Activated T-helper 1 cell treated with Interleukin-2 at 50 U/mL for 16 hours (primary cell): ENCODE results near the gene WNT9A.

Source experiments
- DNase-seq: peaks from one replicate; pipeline ENCODE4 v3.0.0-alpha.2; 2020; ENCODE audit warnings: low read depth

Gene WNT9A

DNA sequence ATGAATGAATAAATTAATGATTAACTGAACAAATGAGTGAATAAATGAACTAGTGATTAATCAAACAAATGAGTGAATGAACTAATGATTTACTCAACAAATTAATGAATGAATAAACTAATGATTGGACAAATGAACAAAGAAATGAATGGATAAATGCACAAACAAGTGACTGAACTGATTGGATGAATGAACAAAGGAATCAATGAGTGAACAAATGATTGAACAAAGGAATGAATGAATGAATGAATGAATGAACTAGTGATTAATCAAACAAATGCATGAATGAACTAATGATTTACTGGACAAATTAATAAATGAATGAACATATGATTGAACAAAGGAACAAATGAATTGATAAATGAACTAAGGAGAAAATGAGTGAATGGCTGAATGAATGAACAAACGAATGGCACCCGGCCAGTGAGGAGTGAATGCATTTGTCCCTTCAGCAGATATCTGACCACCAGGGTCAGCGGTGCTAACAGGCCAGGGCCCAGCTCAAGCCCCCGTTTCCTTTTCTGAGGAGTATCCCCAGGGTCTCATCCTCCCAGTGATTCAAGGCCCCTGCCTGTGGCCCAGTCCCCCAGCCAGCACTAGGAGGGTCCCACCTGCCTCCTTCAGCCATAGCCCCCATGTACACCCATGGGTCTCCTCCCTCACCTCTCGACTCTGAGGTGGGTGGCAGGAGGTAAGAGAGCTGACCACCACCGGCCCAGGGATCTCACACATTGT, 49.9 kb downstream of the WNT9A start:
- DNase-seq = no peak

DNA sequence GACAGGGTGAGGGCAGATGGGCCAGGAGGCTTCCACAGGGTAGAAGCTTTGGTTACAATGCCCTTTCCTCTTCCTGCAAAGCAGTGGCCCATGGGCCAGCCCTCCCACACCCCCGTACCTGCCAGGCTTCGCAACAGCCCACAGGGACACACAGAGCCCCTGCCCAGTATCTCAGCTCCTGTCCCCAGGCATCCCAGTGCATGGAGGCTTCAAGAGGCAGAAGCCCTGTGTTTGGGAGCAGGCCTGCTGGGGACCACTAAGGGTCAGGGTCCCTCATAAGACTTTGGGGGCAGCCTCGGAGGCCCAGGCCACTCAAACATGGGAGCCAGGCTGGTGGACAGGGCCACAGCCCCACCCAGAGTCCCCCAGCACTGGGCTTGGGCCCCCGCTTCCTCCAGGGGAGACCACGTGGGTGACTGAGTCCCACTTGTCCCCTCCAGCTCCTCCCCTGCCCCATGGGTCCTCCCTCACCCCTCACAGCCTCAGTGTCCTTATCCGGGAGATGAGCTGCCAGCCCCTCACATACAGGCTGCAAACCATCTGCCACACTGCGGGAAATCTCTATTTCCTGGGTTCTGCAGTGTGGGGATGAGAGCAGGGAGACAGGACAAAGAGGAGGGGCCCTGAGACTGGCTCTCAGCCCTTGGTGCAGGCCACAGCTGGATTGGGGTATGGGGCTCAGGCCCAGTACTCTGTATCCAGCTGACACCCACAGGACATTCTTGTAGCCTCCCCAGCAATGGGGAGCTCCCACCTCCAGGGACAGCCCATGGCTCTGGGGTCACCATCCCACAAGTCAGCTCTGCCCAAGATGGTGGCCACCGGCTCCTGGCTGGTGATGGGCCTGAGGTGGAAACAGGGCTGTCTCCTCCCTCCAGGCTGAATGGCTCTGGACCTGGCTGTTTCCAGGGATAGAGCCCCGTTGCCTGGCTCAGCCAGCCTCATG, 50.7 kb downstream of the WNT9A start:
- DNase-seq = no peak

DNA sequence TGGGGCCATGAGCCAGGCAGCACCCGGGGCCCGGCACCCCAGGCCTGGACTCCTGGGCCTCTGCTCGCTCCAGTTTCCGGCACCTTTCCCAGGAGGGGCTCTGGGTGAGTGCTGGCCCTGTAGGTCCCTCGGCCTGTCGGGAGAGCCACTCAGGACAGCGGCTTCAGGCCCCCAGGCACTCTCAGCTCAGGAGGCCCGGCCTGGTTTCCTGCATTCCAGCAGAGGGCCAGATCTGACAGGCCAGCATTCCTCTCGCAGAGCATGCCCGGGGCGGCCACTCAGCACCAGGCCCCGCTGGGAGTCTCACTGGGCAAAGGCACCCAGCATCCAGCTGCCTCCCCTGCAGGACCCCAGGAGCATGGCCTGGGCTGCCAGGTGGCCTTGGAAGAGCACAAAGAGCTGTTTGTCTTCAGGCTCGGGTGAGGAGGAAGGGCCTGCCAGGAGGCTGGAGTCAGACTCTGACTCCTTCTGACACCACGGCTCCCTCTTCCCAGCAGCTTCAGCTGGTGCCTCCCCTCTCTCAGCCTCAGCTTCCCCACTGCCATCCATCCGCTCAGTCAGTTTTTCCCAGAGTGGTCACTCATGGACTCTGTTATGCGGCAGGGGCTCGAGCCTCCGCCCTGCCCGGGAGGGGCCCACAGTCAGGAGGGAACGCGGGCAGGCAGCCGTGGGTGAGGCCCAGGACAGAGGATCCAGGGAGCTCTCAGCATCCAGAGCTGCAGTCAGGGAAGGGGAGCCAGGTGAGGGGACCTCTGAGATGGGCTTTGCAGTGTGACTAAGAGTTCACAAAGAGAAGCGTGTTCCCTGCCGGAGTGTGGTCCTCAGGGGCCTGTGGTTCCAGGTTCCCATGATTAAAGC, 51.7 kb downstream of the WNT9A start:
- DNase-seq = no peak

DNA sequence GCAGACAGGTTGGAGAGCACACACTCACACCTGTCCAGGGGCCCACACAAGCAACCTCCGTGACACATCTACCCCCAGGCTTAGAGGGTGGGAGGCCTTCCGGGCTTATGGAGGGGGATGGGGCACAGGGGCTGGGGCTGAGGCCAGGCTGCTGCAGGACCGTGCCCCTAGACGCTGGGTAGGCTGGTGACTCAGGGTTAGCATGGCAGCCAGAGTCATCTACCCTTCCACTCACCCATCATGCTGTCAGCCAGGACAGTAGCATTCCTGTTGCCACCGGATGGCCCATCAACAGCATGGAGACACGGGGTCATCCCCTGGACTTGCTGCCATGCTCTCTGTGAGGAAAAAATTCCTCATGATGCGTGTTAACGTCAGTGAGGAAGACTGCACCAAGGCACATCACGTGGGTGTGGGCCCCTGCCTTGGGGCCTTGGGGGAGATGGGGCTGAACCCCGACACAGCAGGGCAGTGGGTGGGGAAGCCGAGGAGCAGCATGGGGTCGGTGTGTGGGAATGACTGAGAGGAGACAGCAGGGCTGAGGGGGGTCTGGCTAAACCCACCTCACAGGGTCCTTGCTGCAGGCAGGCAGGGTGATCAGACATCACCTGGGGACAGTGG, 52.8 kb downstream of the WNT9A start:
- no peak for DNase-seq

DNA sequence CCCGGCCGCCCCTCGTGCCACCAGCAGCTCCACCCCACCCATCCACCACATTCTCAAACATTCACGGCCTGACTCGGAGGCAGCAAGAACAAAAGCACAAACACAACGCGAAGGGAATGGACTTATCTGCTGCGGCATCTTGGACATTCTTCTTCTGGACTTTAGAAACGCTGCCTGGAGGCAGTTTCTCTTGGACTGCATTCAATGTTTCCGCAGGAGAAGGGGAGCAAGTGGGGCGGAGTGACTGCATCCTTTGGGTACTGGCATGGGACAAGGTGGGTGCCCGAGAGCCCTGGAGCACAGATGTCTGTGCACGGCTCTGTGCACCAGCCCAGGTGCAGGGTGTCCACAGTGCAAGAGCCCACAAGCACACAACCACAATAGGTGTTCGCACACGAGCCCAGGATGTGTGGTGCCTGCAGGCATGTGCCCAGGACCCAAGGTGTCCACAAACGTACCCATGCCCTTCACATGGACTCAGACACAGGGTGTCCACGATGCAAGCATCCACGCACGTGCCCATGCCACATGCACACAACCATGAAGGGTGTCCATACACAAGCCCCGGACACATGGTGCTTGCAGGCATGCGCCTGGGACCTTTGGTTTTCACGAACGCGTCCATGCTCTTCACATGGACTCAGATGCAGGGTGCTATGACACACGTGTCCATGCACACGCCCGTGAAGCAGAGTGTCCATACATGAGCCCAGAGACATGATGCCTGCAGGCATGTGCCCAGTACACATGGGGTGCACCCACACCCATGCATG, 53.6 kb downstream of the WNT9A start:
- DNase-seq = no peak

DNA sequence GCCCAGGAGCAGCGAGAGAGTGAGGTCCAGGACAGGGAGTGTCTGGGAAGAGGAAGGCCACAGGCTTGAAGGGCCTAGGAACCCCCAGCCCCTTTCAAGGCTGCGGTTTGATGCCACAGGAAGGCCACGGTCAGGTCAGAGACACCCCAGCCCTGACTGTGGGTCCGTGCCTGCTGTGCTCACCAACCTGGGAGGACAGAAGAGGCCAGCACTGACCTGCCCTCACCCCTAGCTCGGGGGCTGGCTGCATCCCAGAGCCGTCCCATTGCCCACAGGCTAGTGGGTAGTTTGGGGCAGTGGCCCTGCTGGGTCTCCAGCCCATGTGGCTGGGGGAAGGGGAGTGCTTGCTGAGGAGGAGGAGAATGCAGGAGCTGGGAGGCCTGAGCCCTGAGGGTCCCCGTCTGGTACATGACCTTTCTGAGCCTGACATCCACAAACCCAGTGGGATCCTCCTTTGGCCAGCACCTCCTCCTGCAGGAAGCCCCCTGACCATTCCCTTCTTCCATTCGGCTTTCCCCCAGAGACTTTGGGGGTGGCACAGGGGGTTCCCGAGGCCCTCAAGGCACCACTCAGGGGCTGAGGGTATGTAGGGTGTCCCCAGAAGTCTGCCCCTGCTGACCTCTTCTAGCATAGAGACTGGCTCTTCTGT, 54.3 kb downstream of the WNT9A start:
- no peak for DNase-seq

DNA sequence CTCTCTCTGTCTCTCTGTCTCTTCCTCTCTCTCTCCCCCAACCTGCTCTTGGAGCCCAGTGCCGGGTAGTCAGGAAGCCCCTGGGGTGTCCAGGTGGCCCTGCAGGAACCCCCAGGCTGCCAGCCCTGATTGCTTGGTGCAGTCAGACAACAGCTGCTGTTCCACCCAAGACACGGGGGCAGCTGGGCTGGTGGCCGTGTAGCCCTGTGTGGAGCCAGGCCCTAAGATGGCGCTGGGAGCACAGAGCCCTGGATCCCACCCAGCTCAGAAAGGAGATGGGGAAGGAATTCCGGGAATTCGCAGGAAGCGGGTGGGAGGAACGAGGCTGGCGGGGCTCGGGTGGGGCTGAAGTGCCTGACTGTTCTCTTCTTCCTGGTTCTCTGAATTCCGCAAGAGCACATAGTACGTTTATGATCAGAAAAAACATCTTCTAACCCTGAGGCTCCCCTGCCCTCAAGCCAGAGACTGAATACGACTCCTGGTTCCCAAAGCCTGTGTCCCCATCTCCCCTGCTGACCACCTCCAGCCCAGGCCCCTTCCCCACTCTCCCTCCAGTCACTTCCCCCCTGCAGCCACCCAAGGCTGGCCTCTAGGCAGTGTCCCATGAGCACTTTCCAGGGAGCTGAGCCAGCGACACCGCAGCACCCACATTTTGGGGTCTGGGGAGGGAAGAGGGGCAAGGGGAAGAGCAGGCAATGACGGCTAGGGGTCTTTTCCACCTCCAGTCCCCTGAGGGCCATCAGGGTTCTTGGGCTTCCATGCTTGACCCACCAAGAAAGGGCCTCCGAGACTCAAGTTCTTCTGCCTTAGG, 55.0 kb downstream of the WNT9A start:
- no peak for DNase-seq

DNA sequence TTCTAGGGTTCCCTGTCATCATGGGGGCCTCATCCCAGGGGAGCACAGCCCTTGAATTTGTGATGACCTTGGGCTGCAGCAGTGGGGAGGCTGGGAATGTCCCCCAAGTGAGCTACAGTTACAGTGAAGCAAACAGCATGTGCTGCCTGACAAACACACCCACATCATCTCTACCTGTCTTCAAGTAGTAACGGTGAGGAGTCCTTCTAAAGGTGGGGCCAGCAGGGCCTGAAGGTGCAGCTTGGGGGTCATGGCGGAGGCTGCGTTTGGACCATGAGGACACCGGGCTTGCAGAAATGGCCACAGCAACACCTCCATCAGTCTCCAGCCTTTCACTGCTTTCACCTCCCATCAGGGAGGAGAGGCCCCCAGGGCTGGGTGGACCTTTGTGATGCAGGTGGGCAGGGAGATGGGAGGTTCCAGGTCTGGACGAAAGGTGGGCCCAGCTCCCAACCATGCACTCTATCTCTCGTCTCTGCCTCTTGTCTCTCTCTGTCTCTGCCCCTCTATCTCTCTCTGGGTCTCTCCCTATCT, 55.7 kb downstream of the WNT9A start:
- DNase-seq = no peak

DNA sequence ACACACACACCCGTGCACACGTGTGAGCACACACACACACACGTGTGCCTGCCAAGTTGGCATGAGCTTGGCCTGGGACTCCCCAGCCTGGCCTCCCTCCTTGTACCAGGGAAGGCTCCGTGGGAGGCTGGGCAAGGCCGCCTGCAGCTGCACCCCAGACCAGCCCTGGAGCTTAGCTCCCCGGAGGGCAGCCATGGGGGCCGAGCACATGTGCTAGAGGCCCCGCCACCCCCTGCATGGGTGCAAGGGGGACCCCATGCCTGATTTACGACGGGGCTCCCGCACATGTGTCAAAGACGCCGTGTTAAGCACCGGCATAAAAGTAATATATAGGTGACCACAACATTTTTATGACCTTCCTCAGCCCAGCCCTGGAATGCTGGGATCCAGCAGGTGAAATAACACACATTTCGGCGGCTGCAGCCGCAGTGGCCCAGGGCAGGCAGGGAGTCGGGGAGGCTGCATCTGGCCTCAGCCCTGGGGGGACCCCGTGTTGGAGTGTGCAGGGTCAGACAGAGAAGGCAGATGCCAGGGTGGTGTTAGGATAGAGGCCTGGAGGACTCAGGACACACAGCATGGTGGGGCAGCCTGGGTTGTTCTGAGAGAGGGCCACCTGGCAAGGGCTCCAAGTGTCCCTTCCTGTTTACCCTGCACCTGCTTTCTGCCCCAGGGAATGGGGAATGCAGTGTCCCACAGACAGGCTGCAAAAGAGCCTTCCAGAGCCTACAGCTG, 56.3 kb downstream of the WNT9A start:
- no peak for DNase-seq

DNA sequence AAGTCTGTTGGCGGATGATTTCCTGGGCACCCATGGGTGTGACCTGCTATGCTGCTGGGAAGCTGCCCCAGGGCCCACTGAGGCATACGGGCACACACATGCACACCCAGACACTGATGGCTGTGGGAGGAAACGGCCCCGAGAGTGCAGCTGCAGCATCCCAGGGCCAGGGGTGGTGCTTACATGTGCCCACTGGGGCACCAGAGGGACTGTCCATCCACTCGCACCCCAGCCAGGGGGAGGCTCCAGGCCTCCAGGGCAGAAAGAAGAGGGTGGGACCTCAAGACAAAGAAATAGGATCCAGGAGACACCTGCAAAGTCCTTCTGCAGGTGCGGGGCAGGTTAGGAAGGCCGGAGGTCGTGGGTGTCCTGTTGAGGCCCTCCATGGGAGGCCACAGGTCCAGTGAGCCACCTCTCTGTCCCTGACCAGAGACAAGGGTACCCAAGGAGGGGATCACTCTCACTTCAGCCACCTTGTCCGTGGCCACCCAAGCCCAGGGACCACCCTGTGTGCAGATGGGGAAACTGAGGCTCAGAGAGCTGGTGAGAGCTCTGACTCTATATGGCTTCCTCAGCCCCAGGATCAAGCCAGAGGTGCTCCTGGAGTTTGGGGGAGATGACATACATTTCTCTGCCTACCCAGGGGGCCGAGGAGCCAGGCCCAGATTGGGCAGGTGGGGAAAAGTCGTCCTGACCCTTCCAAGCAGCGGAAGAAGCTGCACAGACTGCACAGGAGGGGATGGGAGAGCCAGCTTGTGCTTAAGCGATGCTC, 57.1 kb downstream of the WNT9A start:
- DNase-seq = no peak

DNA sequence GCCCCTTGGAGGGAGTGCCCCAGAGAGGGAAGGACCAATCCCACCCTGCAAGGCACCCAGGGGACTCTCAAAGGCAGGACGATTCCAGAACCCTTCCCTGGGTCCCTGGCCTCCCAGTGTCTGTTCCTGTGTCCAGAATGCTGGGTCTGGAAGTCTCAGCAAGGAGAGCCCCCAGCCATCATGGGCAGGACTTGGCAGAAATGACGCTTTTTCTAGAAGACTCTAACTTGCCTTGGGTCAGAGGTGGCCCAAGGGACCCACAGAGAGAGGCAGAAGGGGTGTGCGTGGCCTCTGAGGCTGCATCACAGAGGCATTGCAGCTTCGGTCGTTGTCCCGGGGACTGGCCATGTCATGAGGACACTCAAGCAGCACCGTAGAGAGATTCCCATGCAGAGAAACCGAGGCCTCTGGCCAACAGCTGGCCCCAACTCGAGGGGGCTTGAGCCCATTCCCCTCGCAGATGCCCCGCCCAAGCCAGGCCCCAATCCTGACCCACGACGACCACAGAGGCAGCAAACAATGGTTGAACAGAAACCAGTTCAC, 57.8 kb downstream of the WNT9A start:
- no peak for DNase-seq

DNA sequence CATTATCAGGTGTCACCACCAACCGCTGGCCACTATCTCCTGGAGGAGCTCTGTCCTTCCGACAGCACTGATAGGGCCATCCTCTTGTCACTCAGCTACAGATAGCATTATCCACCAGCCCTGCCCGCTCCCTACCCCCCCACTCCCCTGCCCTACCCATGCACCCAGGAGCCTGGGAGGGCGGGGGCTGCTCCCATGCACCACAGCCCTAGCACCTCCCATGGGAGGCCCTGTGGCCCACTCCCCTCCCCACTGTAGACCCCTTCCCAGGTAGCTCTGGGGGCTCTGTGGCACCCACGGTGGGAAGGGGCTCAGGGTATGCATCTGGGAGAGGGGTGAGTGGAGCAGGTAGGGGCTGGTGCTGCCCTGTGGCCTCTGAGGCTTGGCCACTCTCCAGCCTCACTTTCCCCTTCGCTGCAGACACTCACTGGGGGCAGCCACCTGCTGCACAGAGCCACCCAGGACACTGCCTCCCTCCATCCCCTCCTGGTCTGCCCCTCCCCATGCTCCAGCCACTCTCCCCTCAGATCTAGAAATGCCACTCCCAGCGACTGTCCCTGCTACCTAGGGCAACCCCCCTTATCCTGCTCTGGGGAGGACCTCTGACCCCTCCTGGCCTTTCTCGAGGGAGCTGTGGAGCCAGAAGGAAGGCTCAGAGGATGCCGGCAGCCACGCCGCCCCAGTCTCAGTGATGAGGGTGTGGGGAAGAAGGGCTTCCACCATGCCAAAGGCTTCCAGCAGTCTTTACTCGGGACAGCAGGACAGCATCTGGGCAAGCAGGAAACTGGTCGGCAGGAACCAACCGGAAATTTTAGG, 58.5 kb downstream of the WNT9A start:
- no peak for DNase-seq

DNA sequence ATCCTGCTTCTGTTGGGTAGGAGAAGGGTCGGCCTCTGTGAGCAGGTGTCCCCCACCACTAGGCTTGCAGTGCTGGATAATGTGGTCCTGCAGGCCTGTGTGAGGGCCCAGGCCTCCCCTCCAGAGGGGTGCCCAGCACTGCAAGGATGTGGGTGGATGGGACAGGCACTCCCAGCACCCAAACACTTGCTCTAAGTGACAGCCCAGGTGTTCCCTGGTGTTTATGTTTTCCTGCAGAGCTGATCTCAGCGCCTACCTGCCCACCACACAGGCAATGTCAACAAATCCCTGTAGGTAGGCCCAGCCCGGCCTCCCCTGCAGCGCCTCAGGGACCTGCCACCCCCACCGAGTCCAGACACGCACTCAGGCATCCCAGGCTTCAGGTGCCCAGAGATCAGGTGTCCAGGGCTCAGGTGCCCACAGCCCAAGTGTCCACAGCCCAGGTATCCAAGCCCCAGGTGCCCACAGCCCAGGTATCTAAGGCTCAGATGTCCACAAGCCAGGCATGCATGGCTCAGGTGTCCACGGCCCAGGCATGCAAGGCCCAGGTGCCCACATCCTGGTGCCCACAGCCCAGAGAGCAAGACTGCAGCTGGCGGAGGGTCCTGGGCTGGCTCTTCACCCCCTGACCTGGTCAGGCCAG, 59.2 kb downstream of the WNT9A start:
- no peak for DNase-seq

DNA sequence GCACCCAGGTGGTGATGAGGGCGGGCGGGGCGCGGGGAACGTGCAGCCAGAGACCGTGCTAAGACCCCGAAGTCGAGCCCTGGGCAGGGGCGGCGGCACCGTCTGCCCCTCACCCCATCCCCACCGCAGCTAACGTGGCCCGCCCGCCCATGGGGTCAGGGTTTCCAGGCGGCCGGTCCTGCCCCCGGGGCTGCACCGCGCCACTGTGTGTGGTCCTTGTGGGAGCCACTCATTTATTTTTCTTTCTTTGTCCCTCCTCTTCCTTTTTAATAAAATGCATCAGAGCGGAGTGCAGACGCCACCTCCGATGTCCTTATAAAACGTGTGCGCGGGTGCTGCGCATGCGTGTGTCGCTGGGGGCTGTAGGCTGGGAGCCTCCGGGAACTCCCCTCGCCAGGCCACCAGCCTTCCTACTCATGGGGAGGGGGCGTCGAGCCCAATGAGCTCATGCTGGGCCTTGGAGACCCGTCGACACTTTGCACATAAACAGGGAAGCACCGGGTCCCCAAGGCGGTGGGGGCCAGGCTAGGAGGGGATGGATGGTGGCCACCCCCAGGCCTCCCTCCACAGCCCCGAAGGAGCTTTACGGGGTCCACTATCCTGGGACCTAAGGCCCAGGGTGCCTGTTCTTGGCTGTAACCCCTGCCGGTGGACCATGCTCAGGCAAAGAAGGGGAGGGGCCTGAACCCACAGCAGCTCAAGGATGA, 59.9 kb downstream of the WNT9A start:
- DNase-seq = no peak

DNA sequence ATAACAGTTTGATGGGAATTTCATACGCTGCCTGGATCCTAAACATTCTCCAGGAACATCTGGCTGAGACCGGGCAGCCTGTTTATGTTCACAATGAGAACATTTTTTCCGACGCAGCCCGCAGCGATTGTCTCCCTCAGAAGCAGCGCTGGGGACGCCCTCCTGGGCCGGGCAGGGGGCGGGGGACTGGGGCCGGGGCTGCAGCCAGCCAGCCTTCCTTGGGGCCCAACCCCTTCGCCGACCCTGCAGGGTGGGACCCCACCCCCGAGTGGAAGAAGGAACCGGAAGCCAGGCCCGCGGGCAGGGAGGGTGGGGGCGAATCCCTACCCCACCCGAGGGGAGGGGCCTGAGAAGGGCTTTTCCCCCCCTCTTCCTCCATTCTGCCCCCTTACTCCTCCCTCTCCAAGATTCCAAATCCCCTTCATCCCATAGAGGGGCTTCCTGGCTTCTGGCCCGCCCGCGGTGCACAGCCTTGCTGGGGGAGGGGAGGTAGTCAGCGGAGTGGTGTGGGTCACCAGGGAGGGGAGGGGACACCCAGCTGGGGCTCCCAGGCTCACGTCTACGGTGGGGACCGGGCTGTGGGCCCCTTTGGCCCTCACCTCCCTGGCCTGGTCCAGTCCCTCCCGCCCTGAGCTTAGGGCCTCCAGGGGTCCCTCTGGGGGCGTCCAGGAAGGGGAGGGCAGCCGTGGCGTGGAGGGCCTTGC, 60.6 kb downstream of the WNT9A start:
- no peak for DNase-seq
